Transverse colon (tissue), 4 donors: ENCODE measurements around the gene HOXB6. TPM values are rescaled to one million over a fixed set of nuclear protein-coding genes. Genes with fewer than 3 reads are reported as not detected.
A peak's percentile ranks its signal among the peaks of the same experiment; 100 is the strongest.

Source experiments
- DNase-seq: peaks from one replicate; pipeline ENCODE4 v3.0.0-alpha.2; 2019
- H3K27ac ChIP-seq, 4 donors: fragments of 200-600 bp; sonication (generic); 2 replicates each; pipeline ENCODE4 v1.5.1; 2016 to 2018; ENCODE audit warnings: inconsistent platforms in 4 of 4
- H3K27me3 ChIP-seq: fragments of 200-600 bp; sonication (generic); 2 replicates; pipeline ENCODE4 v1.5.1; 2017; ENCODE audit warnings: inconsistent platforms
- H3K36me3 ChIP-seq, 4 donors: fragments of 200-600 bp; sonication (generic); 2 replicates each; pipeline ENCODE4 v1.5.1; 2017 to 2019; ENCODE audit warnings: inconsistent platforms in 4 of 4
- H3K4me1 ChIP-seq, 4 donors: fragments of 200-600 bp; sonication (generic); 2 replicates each; pipeline ENCODE4 v1.5.1; 2017 to 2020; ENCODE audit warnings: inconsistent platforms in 4 of 4
- H3K4me3 ChIP-seq, 4 donors: fragments of 200-600 bp; sonication (generic); 1 replicate in 1 of 4; 2 replicates in 3 of 4; pipeline versions ENCODE4 v1.5.1 to v1.6.1; 2017 to 2019; ENCODE audit warnings: inconsistent platforms in 4 of 4
- H3K9me3 ChIP-seq, 2 donors: fragments of 200-600 bp; sonication (generic); 2 replicates each; pipeline ENCODE4 v1.5.1; 2017 to 2019; ENCODE audit warnings: inconsistent platforms in 2 of 2
- CTCF ChIP-seq, 5 experiments: fragments of 200-600 bp in 3 of 5; fragments of 450-650 bp in 2 of 5; sonication (generic) in 3 of 5; IDR thresholded peaks; 1 replicate in 2 of 5; 2 replicates in 3 of 5; pipeline ENCODE4 v1.5.1; 2016 to 2017; ENCODE audit warnings: antibody characterized with exemption in 5 of 5, inconsistent platforms in 3 of 5, mild to moderate bottlenecking in 2 of 5, moderate library complexity in 1 of 5
- EP300 ChIP-seq: sonication (generic); formaldehyde crosslinking; IDR thresholded peaks from one replicate; pipeline ENCODE4 v1.6.1; 2017; ENCODE audit warnings: antibody characterized with exemption, low read depth
- POLR2A ChIP-seq: fragments of 450-650 bp; IDR thresholded peaks from one replicate; pipeline ENCODE4 v1.6.1; 2016; ENCODE audit warnings: antibody characterized with exemption, mild to moderate bottlenecking, moderate library complexity
- POLR2AphosphoS5 ChIP-seq, 3 donors: sonication (generic); formaldehyde crosslinking; IDR thresholded peaks; one replicate each; pipeline ENCODE4 v1.6.1; 2016; ENCODE audit warnings: antibody characterized with exemption in 3 of 3
- whole genome bisulfite sequencing, 2 donors: methylation state at CpG; one replicate each; pipeline ENCODE4 v1.1.5; 2018; ENCODE audit warnings: low coverage in 1 of 2; 5-methylcytosine and 5-hydroxymethylcytosine counted together
- in situ Hi-C, 4 donors: fragments of 200-750 bp; cut with MboI; loops; one replicate each; pipeline versions ENCODE4 v1.15.0 to v1.15.1; 2017; ENCODE audit warnings: low sequenced_read_pairs in 3 of 4, low pct_ligation_motif_present in 1 of 4, low pct_unique_long_range_greater_than_20kb in 1 of 4
- intact Hi-C: fragments of 100-400 bp; cut with DNase I; formaldehyde crosslinking; loops from one replicate; pipeline ENCODE4 v1.15.1; 2023; ENCODE audit warnings: low total_unique reads
- total RNA-seq, 4 donors: library from RNA; depleted of rRNA; stranded (reverse); fragments of >200 nt; gene quantifications; one replicate each; pipeline ENCODE4 v1.1.0, GENCODE V29; 2016

The HOXB6 gene
- total RNA-seq, 4 donors from 2014 or later: 42.7 to 78.4 (median 62.5) TPM

GRCh38 chr17:48559122-48559839 is 45.5 kb downstream of the HOXB6 start:
- WGBS, 2 donors: 73 to 76% methylated on average over 8 to 16 of the region's 16 CpGs
- Histone ChIP-seq H3K27me3 (no peaks in the 10 kb centered on the region), H3K27ac (peak overlapping the region; percentile 89 to 95 (median 94)), H3K4me3 (no peak overlapping the region), H3K9me3 (no peaks in the 10 kb centered on the region), H3K4me1 (peaks cover 43 to 93% (median 74%) of the 10 kb centered on the region in 4 donors), H3K36me3 (no peaks in the 10 kb centered on the region)
- in situ Hi-C loops: no loop called here
- DNase-seq: no peak
- intact Hi-C loops: no loop called here
- TF ChIP-seq POLR2A (no peak), POLR2AphosphoS5 (IDR thresholded peaks at IDR 0.05) (no peak), EP300 (no peak), CTCF (IDR thresholded peaks at IDR 0.05) (no peak)

- no peaks in the 10 kb centered on the region for H3K27me3 ChIP-seq
- H3K36me3 ChIP-seq: no peaks in the 10 kb centered on the region
- DNase-seq: no peak
- intact Hi-C loops: no loop called here
- peaks cover 45 to 92% (median 74%) of the 10 kb centered on the region in 4 donors for H3K4me1 ChIP-seq
- H3K9me3 ChIP-seq: no peaks in the 10 kb centered on the region
- in situ Hi-C loops: no loop called here
- 72 to 86% methylated on average over 2 of the region's 2 CpGs for WGBS, 2 donors
- H3K4me3 ChIP-seq: no peak overlapping the region
- TF ChIP-seq CTCF (IDR thresholded peaks at IDR 0.05) (no peak), POLR2AphosphoS5 (IDR thresholded peaks at IDR 0.05) (no peak), POLR2A (no peak), EP300 (no peak)
- peak overlapping the region; percentile 89 to 95 (median 94) for H3K27ac ChIP-seq
Observed at GRCh38 chr17:48558831-48559121, 46.0 kb downstream of the HOXB6 start.

DNA sequence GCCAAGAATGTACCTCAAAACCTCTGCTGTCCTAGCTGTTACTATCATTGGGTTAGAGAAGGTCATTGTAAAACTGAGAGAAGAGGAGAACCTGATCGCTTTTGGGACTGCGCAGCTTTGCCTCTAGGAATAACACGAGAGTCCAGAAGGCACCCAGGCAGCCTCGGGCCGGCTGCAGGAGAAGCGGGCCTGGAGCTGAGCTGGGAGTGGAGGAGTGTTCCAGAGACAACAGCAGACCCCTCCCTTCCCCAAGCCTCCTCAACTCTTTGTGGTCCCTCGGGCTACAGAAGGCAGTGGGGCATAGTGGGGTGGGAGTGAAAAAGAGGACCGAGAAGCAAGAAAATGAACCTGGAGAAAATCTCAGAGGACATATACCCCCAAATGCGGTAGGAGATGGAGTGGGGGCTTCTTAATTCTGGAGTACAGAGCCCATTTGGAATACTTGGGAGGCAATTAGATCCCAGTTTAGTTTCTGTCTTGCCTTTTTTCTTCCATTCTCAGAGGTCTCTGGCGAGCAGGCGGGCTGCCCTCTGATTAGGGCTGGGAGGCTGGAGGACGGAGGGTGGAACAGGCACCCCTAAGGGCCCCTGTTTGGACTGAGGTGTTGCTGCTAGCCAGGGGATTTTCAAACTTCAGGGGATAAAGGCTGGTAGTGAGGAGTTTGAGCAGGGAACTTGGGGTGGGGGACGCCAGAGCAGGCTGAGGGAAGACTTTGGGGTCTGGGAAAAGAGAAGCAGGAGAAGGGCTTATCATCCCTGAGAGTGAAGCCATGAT is 46.5 kb downstream of the HOXB6 start:
- Histone ChIP-seq H3K27me3 (no peaks in the 10 kb centered on the region), H3K4me3 (no peak overlapping the region), H3K9me3 (no peaks in the 10 kb centered on the region), H3K27ac (peak overlapping the region; percentile 89 to 95 (median 94)), H3K36me3 (no peaks in the 10 kb centered on the region), H3K4me1 (peaks cover 49 to 92% (median 72%) of the 10 kb centered on the region in 4 donors)
- WGBS, 2 donors: 79% methylated on average over 13 of the region's 13 CpGs; no CpG with 5 or more reads in 1 of the 2 donors
- TF ChIP-seq CTCF (IDR thresholded peaks at IDR 0.05) (no peak), POLR2A (no peak), EP300 (no peak), POLR2AphosphoS5 (IDR thresholded peaks at IDR 0.05) (no peak)
- in situ Hi-C loops (no loop called here), intact Hi-C loops (no loop called here)
- no peak for DNase-seq

DNA sequence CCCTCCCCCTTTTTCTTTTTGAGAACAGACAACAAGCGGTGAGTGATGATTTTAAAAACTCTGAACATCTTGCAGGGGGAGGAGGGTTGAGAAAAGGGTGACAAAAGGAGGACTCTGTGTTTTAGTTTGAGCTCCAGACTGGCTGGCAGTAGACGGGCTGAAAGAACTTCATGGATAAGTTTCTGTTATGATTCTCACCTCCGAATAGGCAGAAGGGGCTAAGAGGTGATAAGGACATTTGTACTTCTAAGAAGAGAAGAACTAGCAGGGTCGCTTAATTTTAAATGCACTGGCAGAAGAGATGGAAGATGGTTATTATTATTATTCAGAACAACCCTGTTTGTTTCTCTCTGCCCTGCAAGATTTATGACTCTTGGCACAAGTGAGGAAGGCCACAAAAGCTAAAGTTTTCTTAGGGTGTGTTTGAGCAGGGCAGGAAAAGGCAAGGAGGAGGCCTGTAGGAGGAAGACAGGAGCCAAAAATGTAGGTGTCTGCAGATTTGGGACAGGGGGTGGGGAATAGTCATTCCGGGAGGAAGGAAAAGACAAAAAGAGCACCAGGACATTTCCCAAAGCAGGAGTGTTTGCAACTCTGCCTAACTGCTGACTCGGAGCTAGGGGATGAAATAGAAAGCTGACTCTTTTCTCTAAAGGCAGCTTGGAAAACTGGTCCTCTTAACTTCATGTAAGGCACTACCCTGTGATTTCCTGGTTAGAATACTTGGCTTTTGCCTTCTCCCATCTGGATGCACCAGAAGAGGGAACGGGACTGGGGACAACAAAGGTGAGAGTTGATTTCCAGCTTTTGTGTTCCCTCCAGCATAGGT is 48.0 kb downstream of the HOXB6 start:
- 25 to 29% methylated on average over 6 to 7 of the region's 7 CpGs for WGBS, 2 donors
- Histone ChIP-seq H3K4me3 (no peak overlapping the region), H3K4me1 (peaks cover 40 to 89% (median 69%) of the 10 kb centered on the region in 4 donors), H3K36me3 (no peaks in the 10 kb centered on the region), H3K27ac (peak overlapping the region; percentile 89 to 95 (median 94)), H3K9me3 (no peaks in the 10 kb centered on the region), H3K27me3 (no peaks in the 10 kb centered on the region)
- intact Hi-C loops (no loop called here), in situ Hi-C loops (no loop called here)
- peak in 2 of 3 donors; percentile 27 to 38 for TF ChIP-seq POLR2AphosphoS5 (IDR thresholded peaks at IDR 0.05)
- no peak for TF ChIP-seq CTCF (IDR thresholded peaks at IDR 0.05)
- no peak for DNase-seq
